ENCODE data around the gene MAG.
"Not testable (repeated sequence)": the region's sequence is repeated elsewhere in the genome, so short reads cannot be mapped to it uniquely, and the experiment has no call there.

The MAG gene

GRCh38 chr19:35281303-35281702 is 10.7 kb upstream of the MAG start:
- DNase-seq (ENCODE audit: low spot score), result no peak

GRCh38 chr19:35284153-35285094 is 7.5 kb upstream of the MAG start:
- DNase-seq (ENCODE audit: low spot score), result no peak

DNA sequence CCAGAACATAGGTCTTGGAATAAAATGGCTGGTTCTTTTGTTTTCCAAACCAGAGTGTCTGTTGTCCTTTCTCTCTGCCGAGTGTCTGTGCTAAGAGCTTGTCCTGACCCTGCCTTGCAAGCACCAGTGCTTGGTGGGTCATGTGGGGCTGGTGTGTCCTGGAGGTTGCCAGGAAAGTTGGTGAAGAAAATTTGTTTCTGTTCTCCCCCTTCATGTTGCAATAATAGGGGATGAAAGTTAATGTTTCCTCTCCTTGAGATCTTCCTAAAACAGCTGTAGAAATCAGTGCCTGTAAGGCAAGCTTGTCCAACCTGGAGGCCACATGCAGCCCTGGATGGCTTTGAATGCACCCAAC is 6.9 kb upstream of the MAG start:
- DNase-seq (ENCODE audit: low spot score), result no peak

- not testable (repeated sequence) for DNase-seq (ENCODE audit: low spot score)
These were observed 6.5 kb upstream of the MAG start for GRCh38 chr19:35285465-35285864.

GRCh38 chr19:35286101-35286500 is 5.9 kb upstream of the MAG start:
- not testable (repeated sequence) for DNase-seq (ENCODE audit: low spot score)

DNA sequence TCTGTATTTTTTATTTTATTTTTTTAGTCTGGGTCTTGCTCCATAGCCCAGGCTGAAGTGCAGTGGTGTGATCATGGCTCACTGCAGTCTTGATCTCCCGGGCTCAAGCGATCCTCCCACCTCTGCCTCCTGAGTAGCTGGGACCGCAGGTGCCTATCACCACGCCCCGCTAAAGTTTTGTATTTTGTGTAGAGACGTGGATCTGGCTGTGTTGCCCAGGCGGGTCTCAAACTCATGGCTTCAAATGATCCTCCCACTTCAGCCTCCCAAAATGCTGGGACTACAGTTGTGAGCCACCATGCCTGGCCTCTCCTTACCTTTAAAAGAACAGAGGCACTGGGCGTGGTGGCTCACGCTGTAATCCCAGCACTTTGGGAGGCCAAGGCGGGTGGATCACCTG is 4.2 kb upstream of the MAG start:
- DNase-seq (ENCODE audit: low spot score), result no peak

DNA sequence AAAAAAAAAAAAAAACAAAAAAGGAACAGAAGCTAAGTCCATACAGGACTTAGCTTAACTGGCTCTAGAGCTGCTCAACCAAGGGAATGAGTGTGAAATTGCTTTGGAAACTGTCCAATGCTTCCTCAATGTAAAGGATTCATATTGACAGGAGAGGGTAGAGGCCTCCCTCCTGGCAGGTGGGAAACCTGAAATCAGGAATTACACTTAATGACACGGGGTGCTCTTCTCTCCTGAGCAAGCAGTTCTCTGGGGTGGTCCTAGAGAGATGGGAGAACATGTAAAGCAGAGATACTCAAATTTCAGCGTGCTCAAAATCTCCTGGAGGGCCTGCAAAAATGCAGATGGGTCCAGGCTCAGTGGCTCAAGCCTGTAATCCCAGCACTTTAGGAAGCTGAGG is 3.6 kb upstream of the MAG start:
- DNase-seq (ENCODE audit: low spot score), result no peak

DNA sequence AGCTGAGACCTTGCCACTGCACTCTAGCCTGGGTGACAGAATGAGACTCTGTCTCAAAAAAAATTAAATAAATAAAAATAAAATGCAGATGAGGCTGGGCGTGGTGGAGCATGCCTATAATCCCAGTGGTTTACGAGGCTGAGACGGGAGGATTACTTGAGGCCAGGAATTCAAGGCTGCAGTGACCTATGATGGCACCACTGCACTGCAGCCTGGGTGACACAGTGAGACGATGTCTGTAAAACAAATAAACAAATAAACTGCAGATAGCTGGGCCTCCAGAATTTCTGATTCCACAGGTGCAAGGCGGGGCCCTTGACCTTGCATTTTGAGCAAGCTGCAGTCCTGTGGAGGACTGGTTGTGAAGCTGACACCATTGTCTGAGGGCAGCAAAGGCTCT is 3.1 kb upstream of the MAG start:
- DNase-seq (ENCODE audit: low spot score), result no peak

DNA sequence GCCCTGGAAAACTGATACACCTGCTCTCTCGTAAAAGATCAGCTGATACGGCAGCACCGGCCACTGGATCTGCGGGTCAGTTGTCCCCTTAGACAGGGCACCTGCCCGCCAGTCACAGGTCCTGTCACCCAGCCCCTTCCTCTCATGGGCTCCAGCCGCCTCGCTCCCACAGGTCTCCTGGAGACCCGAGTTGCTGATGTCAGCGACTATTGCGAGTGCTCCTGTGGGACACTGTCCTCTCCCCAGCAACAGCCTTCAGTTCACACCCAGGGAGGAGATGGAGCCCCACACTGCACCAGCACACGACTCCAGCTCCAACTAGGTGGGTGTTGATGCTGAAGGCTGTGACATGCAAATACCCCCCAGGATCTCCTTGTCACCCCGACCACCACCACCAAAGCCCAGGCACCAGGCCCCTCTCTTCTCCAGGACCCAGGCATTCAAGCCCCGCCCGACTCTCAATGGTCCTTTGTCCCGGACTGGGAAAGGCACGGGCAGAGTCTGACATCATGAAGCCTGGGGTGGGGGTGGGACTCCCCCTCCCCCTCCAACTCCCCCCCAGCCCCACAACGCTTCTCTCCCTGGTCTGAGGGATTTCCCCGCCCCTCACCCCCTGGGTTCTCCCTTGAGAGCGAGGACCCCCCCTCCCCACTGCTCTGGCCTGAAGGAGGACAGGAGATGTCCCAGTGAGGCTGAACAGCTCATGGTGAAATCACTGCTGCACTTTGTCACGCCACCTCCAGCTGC is 1.4 kb upstream of the MAG start:
- no peak for DNase-seq (ENCODE audit: low spot score)

GRCh38 chr19:35291259-35291658 is 702 bp upstream of the MAG start:
- no peak for DNase-seq (ENCODE audit: low spot score)

- no peak for DNase-seq (ENCODE audit: low spot score)
These were observed 731 bp downstream of the MAG start for GRCh38 chr19:35292421-35293362.

DNA sequence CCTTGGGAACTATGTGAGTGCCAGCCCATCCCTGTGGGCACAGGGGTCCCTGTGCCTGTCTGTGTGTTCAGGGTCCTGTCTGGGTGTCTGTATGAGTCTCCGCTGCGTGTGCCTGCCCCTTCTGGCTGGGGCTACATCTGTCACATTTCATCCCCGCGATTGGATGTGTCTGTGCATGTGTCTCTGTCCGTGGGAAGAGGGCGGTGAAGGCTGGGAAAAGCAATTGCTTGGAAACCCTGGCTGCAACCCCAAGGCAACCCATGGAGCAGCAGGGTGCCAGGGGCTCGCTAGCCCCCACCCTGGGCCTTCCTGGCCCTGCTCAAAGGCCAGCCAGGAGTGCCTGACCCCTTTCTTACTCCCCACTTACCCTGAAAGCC is 1.4 kb downstream of the MAG start:
- no peak for DNase-seq (ENCODE audit: low spot score)

DNA sequence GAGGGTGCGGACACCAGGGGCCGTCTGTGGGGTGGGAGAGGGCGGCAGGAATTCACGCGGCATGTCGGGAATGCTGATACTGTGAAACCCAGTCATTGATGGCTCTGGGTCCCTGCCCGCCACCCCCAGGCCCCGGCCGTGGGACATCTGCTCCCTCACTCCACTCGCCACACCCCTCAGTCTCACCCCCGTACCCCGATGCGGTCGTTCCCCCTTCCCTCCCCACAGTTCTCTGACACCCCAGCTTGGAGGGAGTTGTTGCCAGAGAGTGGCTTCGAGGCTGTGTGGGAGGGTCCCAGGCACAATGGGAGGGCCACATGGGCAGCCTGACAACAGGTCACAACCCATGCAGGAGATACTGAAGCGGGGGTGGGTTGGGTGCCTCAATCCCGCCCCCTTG is 1.8 kb downstream of the MAG start:
- no peak for DNase-seq (ENCODE audit: low spot score)

DNA sequence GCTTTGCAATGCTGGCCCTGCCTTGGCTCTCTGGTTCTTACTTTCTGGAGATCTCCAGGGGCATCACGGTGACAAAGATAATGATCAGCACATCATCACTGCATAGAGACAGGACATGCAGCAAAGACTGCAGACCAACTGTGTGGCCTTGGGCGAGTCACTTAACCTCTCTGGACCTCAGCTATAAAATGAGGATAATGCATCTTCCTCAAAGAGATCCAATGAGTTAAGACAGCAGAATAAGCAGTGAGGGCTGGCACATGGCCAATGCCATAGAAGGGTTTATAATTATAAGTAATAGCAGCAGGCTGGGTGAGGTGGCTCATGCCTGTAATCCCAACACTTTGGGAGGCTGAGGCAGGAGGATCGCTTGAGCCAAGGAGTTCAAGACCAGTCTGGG is 2.4 kb downstream of the MAG start:
- no peak for DNase-seq (ENCODE audit: low spot score)

GRCh38 chr19:35294859-35295791 is 3.2 kb downstream of the MAG start:
- no peak for DNase-seq (ENCODE audit: low spot score)

GRCh38 chr19:35295792-35296462 is 4.0 kb downstream of the MAG start:
- DNase-seq (ENCODE audit: low spot score), result no peak

- no peak for DNase-seq (ENCODE audit: low spot score)
These were observed 4.9 kb downstream of the MAG start for GRCh38 chr19:35296644-35297514.

DNA sequence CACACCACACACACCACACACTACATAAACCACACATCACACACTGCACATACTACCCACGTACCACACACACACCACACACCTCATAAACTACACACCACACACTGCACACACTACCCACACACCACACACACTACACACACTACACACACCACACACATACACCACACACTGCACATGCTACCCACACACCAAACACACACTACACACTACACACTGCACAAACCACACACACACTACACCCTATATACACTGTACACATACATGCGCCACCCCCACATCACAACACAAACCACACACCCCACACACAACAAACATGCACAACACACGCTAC is 5.5 kb downstream of the MAG start:
- DNase-seq (ENCODE audit: low spot score), result no peak

GRCh38 chr19:35297922-35298321 is 6.0 kb downstream of the MAG start:
- no peak for DNase-seq (ENCODE audit: low spot score)

- no peak for DNase-seq (ENCODE audit: low spot score)
These were observed 6.6 kb downstream of the MAG start for GRCh38 chr19:35298561-35298972.
